ENCODE measurements around the gene DDX54.
A peak's percentile ranks its signal among the peaks of the same experiment; 100 is the strongest.
"Not testable (repeated sequence)": the region's sequence is repeated elsewhere in the genome, so short reads cannot be mapped to it uniquely, and the experiment has no call there.

Gene DDX54

GRCh38 chr12:113158439-113159203 lies 26.7 kb downstream of the DDX54 start:
- no peak for DNase-seq

GRCh38 chr12:113157218-113157859 lies 27.9 kb downstream of the DDX54 start:
- DNase-seq: no peak

GRCh38 chr12:113155646-113156045 lies 29.6 kb downstream of the DDX54 start:
- DNase-seq: no peak

- DNase-seq: no peak
Observed at GRCh38 chr12:113155060-113155459, 30.2 kb downstream of the DDX54 start.

GRCh38 chr12:113154351-113154973 lies 30.8 kb downstream of the DDX54 start:
- DNase-seq: peak; percentile 14

GRCh38 chr12:113152835-113153814 lies 32.2 kb downstream of the DDX54 start:
- peak; percentile 67 for DNase-seq

- no peak for DNase-seq
Observed at GRCh38 chr12:113152196-113152834, 33.0 kb downstream of the DDX54 start.

- no peak for DNase-seq
Observed at GRCh38 chr12:113151655-113152054, 33.6 kb downstream of the DDX54 start.

- DNase-seq: no peak
Observed at GRCh38 chr12:113149361-113150150, 35.7 kb downstream of the DDX54 start, which contains the start of gene CFAP73. CFAP73 (plus strand) TSS chr12:113149724; CDS start chr12:113149858, 134 bp downstream.

- no peak for DNase-seq
Observed at GRCh38 chr12:113146999-113147398, 38.3 kb downstream of the DDX54 start.

GRCh38 chr12:113145720-113146551 lies 39.3 kb downstream of the DDX54 start:
- DNase-seq: no peak

GRCh38 chr12:113144806-113145205 lies 40.5 kb downstream of the DDX54 start:
- DNase-seq: no peak

GRCh38 chr12:113143959-113144358 lies 41.3 kb downstream of the DDX54 start:
- no peak for DNase-seq

- DNase-seq: no peak
Observed at GRCh38 chr12:113142886-113143332, 42.4 kb downstream of the DDX54 start.

GRCh38 chr12:113142173-113142885 lies 42.9 kb downstream of the DDX54 start:
- peak; percentile 47 for DNase-seq

- not testable (repeated sequence) for DNase-seq
Observed at GRCh38 chr12:113141716-113142115, 43.6 kb downstream of the DDX54 start.

GRCh38 chr12:113140706-113141105 lies 44.6 kb downstream of the DDX54 start:
- DNase-seq: no peak

- DNase-seq: no peak
Observed at GRCh38 chr12:113138826-113139225, 46.5 kb downstream of the DDX54 start.

Data from stimulated activated CD4-positive, alpha-beta T cell treated with anti-CD3 and anti-CD28 coated beads, Interleukin-1b, Interleukin-23, amount 100 ng/mL, for 48 hours (primary cell).